HG02642 (cell line): ENCODE measurements around the gene EXOC7.

Experiments
- ATAC-seq: cut with Tn5 transposase; IDR thresholded peaks from one replicate; pipeline ENCODE4 v1.9.1; 2021; ENCODE audit warnings: mild to moderate bottlenecking; ENCODE audit not compliant: unreplicated experiment, poor library complexity

The EXOC7 gene

GRCh38 chr17:76138896-76139752 is 35.5 kb upstream of the EXOC7 start:
- no peak for ATAC-seq

GRCh38 chr17:76138234-76138895 is 34.8 kb upstream of the EXOC7 start:
- ATAC-seq = no peak

- no peak for ATAC-seq
Measured at GRCh38 chr17:76137351-76138233, 34.0 kb upstream of the EXOC7 start.

GRCh38 chr17:76137001-76137350 is 33.4 kb upstream of the EXOC7 start:
- no peak for ATAC-seq

- ATAC-seq = no peak
Measured at GRCh38 chr17:76136276-76137000, 32.9 kb upstream of the EXOC7 start.

GRCh38 chr17:76135810-76136188 is 32.2 kb upstream of the EXOC7 start:
- ATAC-seq = no peak

- no peak for ATAC-seq
Measured at GRCh38 chr17:76134911-76135809, 31.6 kb upstream of the EXOC7 start.

- ATAC-seq = no peak
Measured at GRCh38 chr17:76132574-76133338, 29.2 kb upstream of the EXOC7 start.

GRCh38 chr17:76131692-76132573 is 28.3 kb upstream of the EXOC7 start:
- ATAC-seq = no peak

- no peak for ATAC-seq
Measured at GRCh38 chr17:76131051-76131691, 27.6 kb upstream of the EXOC7 start.

- no peak for ATAC-seq
Measured at GRCh38 chr17:76130473-76130872, 26.9 kb upstream of the EXOC7 start.

GRCh38 chr17:76125922-76126321 is 22.3 kb upstream of the EXOC7 start:
- ATAC-seq = no peak

GRCh38 chr17:76125391-76125675 is 21.7 kb upstream of the EXOC7 start:
- no peak for ATAC-seq

GRCh38 chr17:76124582-76125390 is 21.2 kb upstream of the EXOC7 start:
- no peak for ATAC-seq

- no peak for ATAC-seq
Measured at GRCh38 chr17:76123749-76124581, 20.4 kb upstream of the EXOC7 start.

GRCh38 chr17:76123191-76123499 is 19.6 kb upstream of the EXOC7 start:
- ATAC-seq = no peak
